Non-pigmented ciliary epithelial cell (primary cell): Measurements from ENCODE around the gene PAPPA2.
A peak's percentile ranks its signal among the peaks of the same experiment; 100 is the strongest.

Experiments used
- DNase-seq: peaks from one replicate; pipeline ENCODE4 v3.0.0-alpha.2; 2010; ENCODE audit warnings: low read depth

PAPPA2 gene

DNA sequence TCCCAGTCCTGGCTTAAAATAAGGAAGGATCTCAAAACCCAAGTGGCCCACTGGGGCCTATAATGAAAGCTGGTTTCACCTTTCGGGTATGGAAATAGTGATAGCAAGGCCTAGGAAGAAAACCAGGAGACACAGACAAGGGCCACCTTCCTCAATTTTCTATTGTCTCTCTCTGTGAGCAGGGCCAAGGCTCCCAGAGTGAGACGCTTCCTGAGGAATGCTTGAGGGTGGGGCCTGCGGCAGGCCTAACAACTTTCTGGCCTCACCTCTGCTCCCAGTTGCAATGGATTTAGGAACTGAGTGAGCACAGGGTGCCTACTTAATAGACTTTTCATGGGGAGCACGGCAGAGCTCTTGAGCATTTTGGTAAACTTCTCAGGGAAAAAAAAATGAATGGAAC, 400.6 kb downstream of the PAPPA2 start:
- DNase-seq = no peak

- DNase-seq = no peak
Observed at GRCh38 chr1:176864211-176864610, 401.2 kb downstream of the PAPPA2 start.

DNA sequence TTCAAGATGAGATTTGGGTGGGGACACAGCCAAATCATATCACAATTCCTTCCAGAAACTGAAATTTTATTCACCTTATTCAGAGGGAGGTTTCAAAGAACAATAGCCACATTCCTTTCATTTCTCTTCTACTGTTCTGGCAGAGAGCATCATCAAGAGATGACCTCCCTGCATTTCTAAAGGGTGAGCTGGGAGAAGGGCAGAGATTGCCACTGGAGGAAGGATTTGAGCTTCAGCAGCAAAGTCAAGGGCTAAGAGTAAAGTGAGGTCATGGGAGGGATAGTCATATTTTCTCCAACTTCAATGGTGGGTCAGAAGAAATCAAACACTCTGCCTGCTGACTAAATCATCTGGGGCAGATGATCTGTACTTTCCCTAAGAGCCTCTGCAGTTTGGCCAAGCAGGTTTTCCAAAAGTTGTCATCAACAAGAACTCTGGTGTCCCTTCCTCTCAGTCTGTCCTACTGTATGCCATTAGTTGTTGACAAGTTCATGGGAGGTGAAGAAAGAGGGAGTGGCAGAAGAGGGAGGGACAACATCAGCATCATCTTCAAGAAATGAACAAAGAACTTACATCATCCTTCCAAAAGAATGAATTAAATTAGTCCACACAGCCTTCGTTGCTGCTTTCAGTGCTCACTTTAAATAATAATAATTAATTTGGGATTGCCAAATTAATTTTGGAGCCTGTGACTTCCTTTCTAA, 403.2 kb downstream of the PAPPA2 start:
- peak; percentile 3 for DNase-seq

DNA sequence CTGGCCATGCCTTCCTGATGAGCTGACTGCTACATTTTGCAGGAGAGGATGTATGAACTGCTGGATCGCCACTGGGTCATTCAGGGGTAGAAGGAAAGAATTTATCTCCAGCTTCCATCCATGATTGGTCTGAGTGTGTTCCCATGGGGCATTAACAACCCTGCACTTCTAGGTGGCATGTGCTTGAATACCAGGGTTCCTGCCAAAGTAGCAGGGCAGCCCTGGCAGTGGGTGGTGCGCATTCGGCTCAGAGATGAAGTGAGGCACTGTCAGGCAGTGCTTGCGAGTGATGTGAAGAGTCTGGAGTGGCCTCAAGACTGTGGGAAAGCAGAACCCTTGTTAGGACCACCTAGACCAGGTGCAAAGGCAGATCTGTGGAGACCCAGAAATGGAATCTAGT, 406.6 kb downstream of the PAPPA2 start:
- no peak for DNase-seq

GRCh38 chr1:176876966-176877515, 414.1 kb downstream of the PAPPA2 start:
- no peak for DNase-seq

- DNase-seq = no peak
Observed at GRCh38 chr1:176877557-176877956, 414.6 kb downstream of the PAPPA2 start.

GRCh38 chr1:176878750-176879536, 416.0 kb downstream of the PAPPA2 start:
- DNase-seq = no peak

DNA sequence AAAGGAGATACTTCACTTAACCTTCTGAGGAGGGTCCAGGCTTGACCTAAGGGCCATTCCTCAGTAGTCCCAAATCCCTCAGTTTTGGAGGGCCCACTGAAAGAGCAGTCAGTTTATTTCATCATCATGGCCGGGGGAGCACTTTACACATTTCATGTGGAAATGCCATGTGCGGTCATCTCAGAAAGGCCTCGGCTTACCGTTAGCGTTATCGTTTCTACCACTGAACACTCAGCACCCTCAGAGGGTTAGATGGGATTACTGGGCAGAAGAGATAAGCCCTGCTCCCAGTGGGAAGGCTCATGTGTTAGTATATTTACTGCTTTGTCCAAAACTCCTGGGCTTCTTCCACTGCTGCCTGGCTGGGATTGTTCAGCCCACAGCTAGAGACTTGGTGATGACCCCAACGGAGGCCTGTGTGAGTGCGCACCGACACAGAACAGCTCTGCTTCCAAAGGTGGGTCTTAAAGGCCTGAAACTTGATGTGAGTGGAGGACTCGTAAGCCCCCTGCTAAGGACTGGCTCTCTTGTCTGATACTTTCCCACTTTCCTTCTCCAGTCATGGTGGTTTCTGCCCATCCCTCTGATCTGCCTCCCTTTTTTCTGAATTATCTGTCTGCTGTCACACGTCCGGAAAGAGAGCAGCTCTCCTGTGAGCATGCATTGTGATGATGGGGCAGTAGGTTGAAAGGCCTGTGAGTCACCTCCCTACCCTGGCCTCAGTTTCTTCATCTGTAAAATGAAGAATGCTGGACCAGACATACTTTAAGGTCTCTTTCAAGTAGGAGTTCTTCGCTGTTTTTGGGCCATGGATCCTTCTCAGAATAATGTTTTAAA, 417.0 kb downstream of the PAPPA2 start:
- no peak for DNase-seq

GRCh38 chr1:176880955-176881595, 418.1 kb downstream of the PAPPA2 start:
- peak; percentile 22 for DNase-seq

DNA sequence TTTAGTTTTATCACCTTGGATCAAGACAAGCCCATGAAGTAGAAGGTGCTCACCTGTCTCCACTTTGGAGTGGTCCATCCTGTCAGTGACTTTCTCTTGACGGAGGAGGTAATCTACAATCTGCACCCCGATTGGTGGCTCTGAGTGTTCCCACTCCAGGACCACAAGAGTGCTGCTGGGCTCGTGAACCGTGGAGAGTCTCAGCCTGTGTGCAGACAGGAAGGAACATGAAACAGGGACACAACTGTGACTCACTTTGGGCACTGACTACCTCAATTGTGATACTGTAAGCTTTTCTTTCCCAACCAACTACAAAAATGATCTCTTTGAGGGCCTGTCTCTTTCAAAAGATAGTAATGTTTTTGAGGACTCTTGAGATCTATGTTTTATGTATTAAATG, 421.3 kb downstream of the PAPPA2 start:
- DNase-seq = no peak

- no peak for DNase-seq
Observed at GRCh38 chr1:176884911-176885310, 421.9 kb downstream of the PAPPA2 start.

GRCh38 chr1:176885341-176885740, 422.4 kb downstream of the PAPPA2 start:
- no peak for DNase-seq

- no peak for DNase-seq
Observed at GRCh38 chr1:176885751-176886150, 422.8 kb downstream of the PAPPA2 start.

DNA sequence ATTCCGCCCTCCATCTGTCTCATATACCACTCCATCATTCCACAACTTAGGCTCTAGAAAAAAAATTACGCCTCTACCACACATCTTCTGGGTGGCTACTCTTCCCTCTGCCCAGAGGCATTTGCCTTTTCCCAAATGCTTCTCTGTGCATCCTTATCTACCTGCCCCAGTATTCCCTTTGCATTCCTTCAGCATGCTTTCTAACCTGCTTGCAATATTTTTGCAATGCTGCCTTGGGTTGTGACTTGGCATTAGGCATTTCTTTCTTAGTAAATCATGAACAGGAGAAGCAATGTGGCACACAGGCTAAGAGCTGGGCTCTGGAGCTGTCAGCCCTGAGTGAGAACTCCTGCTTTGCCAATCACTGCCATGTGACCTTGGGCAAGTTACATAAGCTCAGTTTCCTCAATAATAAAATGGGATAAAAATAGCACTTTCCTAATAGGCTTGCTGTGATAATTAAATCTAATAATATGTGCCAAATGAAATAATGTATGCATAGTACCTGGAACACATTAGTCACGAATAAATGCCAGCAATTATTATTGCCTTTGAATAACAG, 425.6 kb downstream of the PAPPA2 start:
- no peak for DNase-seq

DNA sequence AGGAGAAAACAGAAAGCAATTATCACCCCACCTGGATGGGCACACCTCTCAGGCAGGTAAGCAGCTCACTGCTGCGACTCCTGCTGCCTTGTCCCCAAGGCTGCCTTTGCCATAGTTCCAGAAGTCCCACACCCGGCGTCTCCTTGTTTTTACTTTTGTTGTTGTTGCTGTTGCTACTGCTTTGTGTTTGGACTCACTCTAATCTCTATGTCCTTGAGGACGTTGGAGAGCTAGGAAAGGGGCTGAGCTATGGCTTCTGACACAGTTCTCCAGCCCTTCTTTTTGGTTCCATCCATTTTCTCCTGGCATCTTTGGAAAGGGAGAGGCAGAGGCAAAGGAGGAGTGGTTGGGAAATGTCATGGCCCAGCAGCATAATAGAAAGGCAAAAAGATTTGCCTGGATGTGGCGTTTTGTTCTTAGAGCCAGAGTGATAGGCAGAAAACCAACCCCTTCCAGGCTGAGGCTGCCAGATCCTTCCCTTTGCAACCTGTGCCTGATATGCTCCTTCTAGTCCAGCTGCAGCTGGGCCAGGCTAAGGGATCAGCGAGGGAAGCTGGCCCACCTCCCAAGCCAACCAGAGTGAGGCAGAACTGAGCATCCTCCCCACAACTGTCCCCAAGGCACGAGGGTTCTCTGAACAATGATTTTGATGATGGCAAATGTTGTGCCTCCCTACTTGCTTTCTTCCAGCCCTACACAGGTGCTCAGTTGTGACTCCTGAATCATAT, 430.8 kb downstream of the PAPPA2 start:
- no peak for DNase-seq

DNA sequence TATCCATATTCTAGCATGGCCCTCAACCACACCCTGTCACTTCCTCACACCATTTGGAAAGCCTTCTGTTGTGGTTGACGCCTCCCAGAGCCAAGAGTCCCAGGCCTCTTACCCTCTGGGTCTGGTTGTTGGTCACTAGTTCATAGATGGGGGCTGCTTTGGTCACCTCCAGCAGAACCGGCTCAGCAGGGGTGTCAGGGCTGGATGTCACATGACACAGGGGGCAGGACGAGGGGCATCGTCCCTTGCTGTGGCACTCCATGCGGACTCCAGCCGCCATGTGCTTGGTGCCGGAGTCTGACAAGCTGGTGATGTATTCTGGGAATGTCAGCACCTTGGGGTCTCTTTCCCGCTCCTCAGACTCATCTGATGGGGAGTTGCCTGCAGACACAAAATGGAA, 431.5 kb downstream of the PAPPA2 start:
- DNase-seq = no peak
